Fibroblast of lung (primary cell): ENCODE measurements around the gene SLC1A7.

Experiments used
- CTCF ChIP-seq, 2 donors: IDR thresholded peaks in 1 of 2; conservative IDR thresholded peaks in 1 of 2; 1 replicate in 1 of 2; 2 replicates in 1 of 2; pipeline ENCODE4 v1.5.1; 2011 to 2012; ENCODE audit warnings: low read length in 2 of 2, control low read depth in 1 of 2, inconsistent platforms in 1 of 2, low read depth in 1 of 2, mild to moderate bottlenecking in 1 of 2
- EZH2 ChIP-seq: IDR thresholded peaks from 2 replicates; pipeline ENCODE4 v1.5.1; 2012; ENCODE audit warnings: low read length, control low read depth, mild to moderate bottlenecking; ENCODE audit errors: missing control alignments

GRCh38 chr1:53069265-53069662, 73.2 kb downstream of the SLC1A7 start:
- TF ChIP-seq CTCF (conservative IDR thresholded peaks at IDR 0.05 in 1 of 2, IDR thresholded peaks at IDR 0.05 in 1 of 2; ENCODE audit: low read depth in 1 of 2, low read length in 2 of 2) (no peak), EZH2 (no peak)
